Measurements from ENCODE around the gene BCAR3.

The BCAR3 gene

GRCh38 chr1:93533677-93534076 is 148.0 kb downstream of the BCAR3 start:
- Histone ChIP-seq H3K4me2 (ENCODE audit: low read length) (no peak overlapping the region), H3K9ac (no peak overlapping the region), H2AFZ (no peak overlapping the region), H3K4me3 (ENCODE audit: low read depth, low read length) (no peak overlapping the region), H3K36me3 (ENCODE audit: control insufficient read depth, insufficient read depth, low read length) (no peaks in the 10 kb centered on the region), H3K9me3 (ENCODE audit: control insufficient read depth, low read length) (no peaks in the 10 kb centered on the region), H3K79me2 (no peaks in the 10 kb centered on the region), H3K27me3 (ENCODE audit: control insufficient read depth, insufficient read depth, low read length) (no peaks in the 10 kb centered on the region), H3K27ac (no peak overlapping the region), H3K4me1 (no peaks in the 10 kb centered on the region)
- TF ChIP-seq, protein P1, sequence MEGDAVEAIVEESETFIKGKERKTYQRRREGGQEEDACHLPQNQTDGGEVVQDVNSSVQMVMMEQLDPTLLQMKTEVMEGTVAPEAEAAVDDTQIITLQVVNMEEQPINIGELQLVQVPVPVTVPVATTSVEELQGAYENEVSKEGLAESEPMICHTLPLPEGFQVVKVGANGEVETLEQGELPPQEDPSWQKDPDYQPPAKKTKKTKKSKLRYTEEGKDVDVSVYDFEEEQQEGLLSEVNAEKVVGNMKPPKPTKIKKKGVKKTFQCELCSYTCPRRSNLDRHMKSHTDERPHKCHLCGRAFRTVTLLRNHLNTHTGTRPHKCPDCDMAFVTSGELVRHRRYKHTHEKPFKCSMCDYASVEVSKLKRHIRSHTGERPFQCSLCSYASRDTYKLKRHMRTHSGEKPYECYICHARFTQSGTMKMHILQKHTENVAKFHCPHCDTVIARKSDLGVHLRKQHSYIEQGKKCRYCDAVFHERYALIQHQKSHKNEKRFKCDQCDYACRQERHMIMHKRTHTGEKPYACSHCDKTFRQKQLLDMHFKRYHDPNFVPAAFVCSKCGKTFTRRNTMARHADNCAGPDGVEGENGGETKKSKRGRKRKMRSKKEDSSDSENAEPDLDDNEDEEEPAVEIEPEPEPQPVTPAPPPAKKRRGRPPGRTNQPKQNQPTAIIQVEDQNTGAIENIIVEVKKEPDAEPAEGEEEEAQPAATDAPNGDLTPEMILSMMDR (IDR thresholded peaks at IDR 0.05): no peak

DNA sequence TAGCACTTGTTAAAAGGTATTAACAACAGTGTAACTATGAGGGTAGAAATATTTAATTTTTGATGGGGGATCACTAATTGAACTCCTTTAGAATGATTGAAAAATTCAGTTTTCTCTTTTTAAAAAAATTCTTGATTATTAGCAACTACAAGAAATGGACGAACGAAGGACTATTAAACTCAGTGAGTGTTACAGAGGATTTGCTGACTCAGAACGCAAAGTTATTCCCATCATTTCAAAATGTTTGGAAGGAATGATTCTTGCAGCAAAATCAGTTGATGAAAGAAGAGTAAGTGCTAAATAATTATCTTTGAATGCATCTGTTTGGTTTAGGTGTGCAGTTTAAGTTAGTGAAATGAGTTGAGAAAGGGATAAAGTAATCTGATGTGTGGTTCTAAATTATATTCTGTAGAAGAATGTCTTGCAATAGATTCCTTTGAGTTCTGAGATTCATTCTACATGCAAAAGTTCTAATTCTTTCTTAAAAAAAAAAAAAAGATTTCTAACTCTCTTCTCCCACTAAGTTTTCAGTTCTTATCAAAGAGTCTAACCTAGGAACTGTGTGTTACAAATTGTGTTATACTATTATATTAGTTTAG is 148.8 kb downstream of the BCAR3 start:
- Histone ChIP-seq H3K36me3 (ENCODE audit: control insufficient read depth, insufficient read depth, low read length) (no peaks in the 10 kb centered on the region), H3K27me3 (ENCODE audit: control insufficient read depth, insufficient read depth, low read length) (no peaks in the 10 kb centered on the region), H3K9me3 (ENCODE audit: control insufficient read depth, low read length) (no peaks in the 10 kb centered on the region), H3K4me2 (ENCODE audit: low read length) (no peak overlapping the region), H3K4me3 (ENCODE audit: low read depth, low read length) (no peak overlapping the region), H3K79me2 (no peaks in the 10 kb centered on the region), H3K27ac (no peak overlapping the region), H2AFZ (no peak overlapping the region), H3K9ac (no peak overlapping the region), H3K4me1 (no peaks in the 10 kb centered on the region)
- TF ChIP-seq, protein P1 (IDR thresholded peaks at IDR 0.05): no peak

GRCh38 chr1:93531193-93531592 is 150.4 kb downstream of the BCAR3 start:
- no peaks in the 10 kb centered on the region for H3K79me2 ChIP-seq
- TF ChIP-seq, protein P1 (IDR thresholded peaks at IDR 0.05): no peak
- H3K4me3 ChIP-seq (ENCODE audit: low read depth, low read length): no peak overlapping the region
- no peaks in the 10 kb centered on the region for H3K4me1 ChIP-seq
- H3K27ac ChIP-seq: no peak overlapping the region
- H2AFZ ChIP-seq: no peak overlapping the region
- H3K36me3 ChIP-seq (ENCODE audit: control insufficient read depth, insufficient read depth, low read length): no peaks in the 10 kb centered on the region
- no peaks in the 10 kb centered on the region for H3K9me3 ChIP-seq (ENCODE audit: control insufficient read depth, low read length)
- no peak overlapping the region for H3K9ac ChIP-seq
- H3K4me2 ChIP-seq (ENCODE audit: low read length): no peak overlapping the region
- no peaks in the 10 kb centered on the region for H3K27me3 ChIP-seq (ENCODE audit: control insufficient read depth, insufficient read depth, low read length)

DNA sequence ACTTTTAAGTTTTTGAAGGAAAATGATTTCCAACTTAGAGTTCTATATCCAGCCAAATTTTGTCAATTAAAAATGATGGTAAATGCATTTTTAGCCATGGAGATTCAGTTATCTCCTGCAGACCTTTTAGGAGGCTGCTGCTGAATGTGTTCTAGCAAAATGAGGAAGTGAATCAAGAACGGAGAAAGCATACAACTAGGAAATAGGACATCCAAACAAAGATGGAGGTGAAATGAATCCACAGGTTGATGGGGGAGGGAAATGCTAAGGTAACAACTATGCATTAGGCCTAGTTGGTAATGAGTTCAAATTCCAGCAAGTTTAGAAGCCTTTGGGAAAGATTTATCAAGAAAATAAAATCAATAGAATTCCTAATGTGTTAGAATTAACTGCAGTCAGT is 153.2 kb downstream of the BCAR3 start:
- Histone ChIP-seq H3K9me3 (ENCODE audit: control insufficient read depth, low read length) (no peaks in the 10 kb centered on the region), H3K4me2 (ENCODE audit: low read length) (no peak overlapping the region), H3K36me3 (ENCODE audit: control insufficient read depth, insufficient read depth, low read length) (no peaks in the 10 kb centered on the region), H2AFZ (no peak overlapping the region), H3K27ac (no peak overlapping the region), H3K4me3 (ENCODE audit: low read depth, low read length) (no peak overlapping the region), H3K27me3 (ENCODE audit: control insufficient read depth, insufficient read depth, low read length) (no peaks in the 10 kb centered on the region), H3K4me1 (no peaks in the 10 kb centered on the region), H3K9ac (no peak overlapping the region), H3K79me2 (no peaks in the 10 kb centered on the region)
- TF ChIP-seq, protein P1 (IDR thresholded peaks at IDR 0.05): no peak

DNA sequence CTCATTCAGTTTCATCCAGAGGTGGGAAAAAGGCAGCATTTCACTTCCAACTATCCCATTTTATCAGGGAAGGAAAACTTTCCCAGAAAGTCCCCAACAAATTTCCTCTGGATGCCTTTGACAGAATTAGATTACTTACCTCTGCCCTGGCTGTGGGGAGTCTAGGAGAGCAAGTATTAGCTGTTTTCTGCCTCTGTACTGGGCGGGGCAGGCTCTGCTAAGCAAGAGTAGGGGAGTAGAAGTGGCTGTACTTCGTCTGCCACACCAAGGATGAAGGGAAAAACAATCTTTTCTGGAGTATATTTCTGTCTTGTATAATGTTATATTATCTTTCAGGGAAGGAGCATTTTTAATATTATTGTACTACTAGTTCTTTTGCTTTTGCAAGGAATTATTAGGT is 155.2 kb downstream of the BCAR3 start:
- H3K4me1 ChIP-seq: no peaks in the 10 kb centered on the region
- no peak overlapping the region for H3K27ac ChIP-seq
- H3K4me2 ChIP-seq (ENCODE audit: low read length): no peak overlapping the region
- H3K79me2 ChIP-seq: no peaks in the 10 kb centered on the region
- H3K27me3 ChIP-seq (ENCODE audit: control insufficient read depth, insufficient read depth, low read length): no peaks in the 10 kb centered on the region
- no peak overlapping the region for H3K9ac ChIP-seq
- no peak overlapping the region for H3K4me3 ChIP-seq (ENCODE audit: low read depth, low read length)
- H3K9me3 ChIP-seq (ENCODE audit: control insufficient read depth, low read length): no peaks in the 10 kb centered on the region
- TF ChIP-seq, protein P1 (IDR thresholded peaks at IDR 0.05): no peak
- H3K36me3 ChIP-seq (ENCODE audit: control insufficient read depth, insufficient read depth, low read length): no peaks in the 10 kb centered on the region
- no peak overlapping the region for H2AFZ ChIP-seq
